Measurements from ENCODE around the gene UBE2F.
A peak's percentile ranks its signal among the peaks of the same experiment; 100 is the strongest.

The UBE2F gene

GRCh38 chr2:238079874-238080327 lies 113.1 kb downstream of the UBE2F start:
- H3K4me1 Mint-ChIP-seq, result no peaks in the 10 kb centered on the region
- ATAC-seq (no peak), DNase-seq (ENCODE audit: low spot score in 2 of 2) (no peak)
- H3K36me3 Mint-ChIP-seq, result peaks cover 95% of the 10 kb centered on the region
- no peak overlapping the region for H3K4me3 Mint-ChIP-seq
- H3K9me3 Mint-ChIP-seq, result no peaks in the 10 kb centered on the region
- no peak overlapping the region for H3K27ac Mint-ChIP-seq

DNA sequence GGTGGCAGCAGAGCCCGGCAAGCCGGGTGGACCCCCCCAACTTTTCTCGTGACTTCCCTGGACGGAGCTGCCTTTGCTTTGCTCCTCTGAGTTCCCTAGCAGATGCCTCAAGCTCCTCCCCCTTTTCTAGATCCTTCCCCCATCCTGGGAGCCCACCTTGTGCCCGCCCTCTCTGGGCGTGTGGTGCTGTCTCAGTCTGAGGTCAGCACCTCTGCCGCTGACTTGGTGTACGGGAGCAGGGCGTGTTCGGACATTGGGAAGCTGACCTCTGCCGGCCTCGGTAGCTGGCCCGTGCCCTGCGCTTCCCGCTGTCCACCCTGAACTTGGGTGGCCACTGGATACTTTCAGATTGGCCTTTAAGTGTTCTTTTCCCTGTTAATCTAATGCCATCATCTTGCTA lies 113.7 kb downstream of the UBE2F start:
- Mint-ChIP-seq H3K36me3 (peaks cover 95% of the 10 kb centered on the region), H3K4me3 (no peak overlapping the region), H3K4me1 (no peaks in the 10 kb centered on the region), H3K27ac (no peak overlapping the region), H3K9me3 (no peaks in the 10 kb centered on the region)
- DNase-seq (ENCODE audit: low spot score in 2 of 2) (no peak), ATAC-seq (no peak)

GRCh38 chr2:238081150-238081549 lies 114.3 kb downstream of the UBE2F start:
- DNase-seq (ENCODE audit: low spot score in 2 of 2) (peak in 1 of 2 donors; percentile 28), ATAC-seq (no peak)
- no peak overlapping the region for H3K27ac Mint-ChIP-seq
- no peak overlapping the region for H3K4me3 Mint-ChIP-seq
- H3K4me1 Mint-ChIP-seq, result no peaks in the 10 kb centered on the region
- H3K9me3 Mint-ChIP-seq, result no peaks in the 10 kb centered on the region
- H3K36me3 Mint-ChIP-seq, result peaks cover 95% of the 10 kb centered on the region

DNA sequence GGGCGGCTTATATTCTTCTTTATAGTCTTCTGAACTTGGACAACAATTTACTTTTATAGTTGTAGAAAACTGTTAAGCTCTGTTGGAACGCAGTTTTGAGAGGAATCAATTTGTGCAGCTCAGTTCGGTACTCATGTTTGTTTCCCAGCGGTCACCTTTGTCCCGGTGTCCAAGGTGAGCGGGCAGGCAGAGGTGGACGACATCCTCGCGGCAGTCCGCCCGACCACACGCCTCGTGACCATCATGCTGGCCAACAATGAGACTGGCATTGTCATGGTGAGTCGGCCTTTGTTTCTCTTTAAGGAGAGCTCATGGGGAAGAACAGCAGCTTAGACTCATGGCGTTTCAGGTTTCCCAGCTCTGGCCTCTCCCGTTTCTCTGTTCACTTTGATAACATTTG lies 114.7 kb downstream of the UBE2F start:
- Mint-ChIP-seq H3K4me1 (no peaks in the 10 kb centered on the region), H3K27ac (no peak overlapping the region), H3K4me3 (no peak overlapping the region), H3K36me3 (peaks cover 94% of the 10 kb centered on the region), H3K9me3 (no peaks in the 10 kb centered on the region)
- ATAC-seq (no peak), DNase-seq (ENCODE audit: low spot score in 2 of 2) (peak in 1 of 2 donors; percentile 28)

DNA sequence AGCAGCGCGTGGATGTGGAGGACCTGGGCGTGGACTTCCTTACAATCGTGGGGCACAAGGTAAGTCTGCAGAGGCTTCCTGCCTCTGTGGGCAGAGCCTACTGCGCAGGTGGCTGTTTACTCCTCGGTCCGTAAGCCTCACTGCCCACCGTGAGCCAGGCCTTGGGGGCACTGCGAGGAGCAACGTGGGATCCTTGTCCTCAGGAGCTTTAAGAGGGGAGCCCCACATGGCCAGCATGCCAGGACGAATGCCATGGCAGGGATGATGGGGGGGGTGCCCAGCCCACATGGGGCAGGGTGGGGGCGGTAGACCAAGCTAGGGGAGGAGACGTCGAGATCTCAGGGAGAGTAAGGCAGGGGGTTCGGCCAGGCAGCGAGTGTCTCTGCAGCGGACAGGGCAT lies 115.3 kb downstream of the UBE2F start:
- peak in 1 of 2 donors; percentile 28 for DNase-seq (ENCODE audit: low spot score in 2 of 2)
- Mint-ChIP-seq H3K4me3 (no peak overlapping the region), H3K9me3 (no peaks in the 10 kb centered on the region), H3K36me3 (peaks cover 88% of the 10 kb centered on the region), H3K4me1 (no peaks in the 10 kb centered on the region), H3K27ac (no peak overlapping the region)
- ATAC-seq, result no peak

- no peaks in the 10 kb centered on the region for H3K9me3 Mint-ChIP-seq
- H3K27ac Mint-ChIP-seq, result no peak overlapping the region
- peaks cover 85% of the 10 kb centered on the region for H3K36me3 Mint-ChIP-seq
- H3K4me1 Mint-ChIP-seq, result no peaks in the 10 kb centered on the region
- DNase-seq (ENCODE audit: low spot score in 2 of 2) (no peak), ATAC-seq (no peak)
- H3K4me3 Mint-ChIP-seq, result no peak overlapping the region
Measured at GRCh38 chr2:238082827-238083226, 116.0 kb downstream of the UBE2F start.

GRCh38 chr2:238083919-238084318 lies 117.1 kb downstream of the UBE2F start:
- no peak for ATAC-seq
- Mint-ChIP-seq H3K9me3 (no peaks in the 10 kb centered on the region), H3K4me1 (no peaks in the 10 kb centered on the region), H3K4me3 (no peak overlapping the region), H3K36me3 (peaks cover 76% of the 10 kb centered on the region), H3K27ac (no peak overlapping the region)
- peak in 1 of 2 donors; percentile 22 for DNase-seq (ENCODE audit: low spot score in 2 of 2)

DNA sequence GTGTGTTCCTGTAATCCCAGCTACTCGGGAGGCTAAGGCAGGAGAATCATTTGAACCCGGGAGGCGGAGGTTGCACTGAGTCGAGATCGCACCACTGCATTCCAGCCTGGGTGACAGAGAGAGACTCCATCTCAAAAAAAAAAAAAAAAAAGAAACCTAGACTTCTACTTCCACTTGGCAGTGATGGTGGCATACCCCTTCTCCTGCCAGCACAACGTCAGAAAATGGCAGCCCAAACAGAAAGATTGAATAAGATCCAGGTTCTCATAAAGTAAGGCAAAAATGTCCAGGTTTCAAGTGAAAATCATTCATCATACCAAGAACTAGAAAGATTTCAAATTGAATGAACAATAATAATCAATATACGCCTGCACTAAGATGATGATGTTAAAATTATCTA lies 117.9 kb downstream of the UBE2F start:
- Mint-ChIP-seq H3K27ac (no peak overlapping the region), H3K4me3 (no peak overlapping the region), H3K4me1 (no peaks in the 10 kb centered on the region), H3K36me3 (peaks cover 76% of the 10 kb centered on the region), H3K9me3 (no peaks in the 10 kb centered on the region)
- no peak for ATAC-seq
- DNase-seq (ENCODE audit: low spot score in 2 of 2), result no peak

DNA sequence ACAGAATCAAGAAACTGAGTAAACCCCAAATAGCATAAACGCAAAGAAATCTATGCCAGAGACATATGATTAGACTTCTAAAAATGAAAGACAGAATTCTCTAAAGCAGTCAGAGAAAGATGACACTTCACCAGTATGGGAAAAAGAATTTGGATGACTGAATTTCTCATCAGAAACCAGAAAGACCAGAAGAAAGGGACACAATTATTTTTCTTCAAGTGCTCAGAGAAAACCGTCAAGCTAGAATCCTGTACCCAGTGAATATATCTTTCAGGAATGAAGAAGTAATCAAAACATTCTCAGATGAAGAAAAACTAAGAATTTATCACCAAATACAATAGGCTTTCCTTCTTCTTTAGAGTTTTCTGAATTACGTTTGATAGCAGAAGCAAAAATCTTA lies 119.1 kb downstream of the UBE2F start:
- Mint-ChIP-seq H3K27ac (no peak overlapping the region), H3K36me3 (peaks cover 64% of the 10 kb centered on the region), H3K4me3 (no peak overlapping the region), H3K9me3 (no peaks in the 10 kb centered on the region), H3K4me1 (no peaks in the 10 kb centered on the region)
- no peak for DNase-seq (ENCODE audit: low spot score in 2 of 2)
- no peak for ATAC-seq

GRCh38 chr2:238087211-238087610 lies 120.4 kb downstream of the UBE2F start:
- Mint-ChIP-seq H3K4me3 (no peak overlapping the region), H3K9me3 (no peaks in the 10 kb centered on the region), H3K27ac (peak overlapping the region; percentile 67), H3K36me3 (peaks cover 53% of the 10 kb centered on the region), H3K4me1 (no peaks in the 10 kb centered on the region)
- DNase-seq (ENCODE audit: low spot score in 2 of 2), result peak in 1 of 2 donors; percentile 13
- ATAC-seq, result no peak

DNA sequence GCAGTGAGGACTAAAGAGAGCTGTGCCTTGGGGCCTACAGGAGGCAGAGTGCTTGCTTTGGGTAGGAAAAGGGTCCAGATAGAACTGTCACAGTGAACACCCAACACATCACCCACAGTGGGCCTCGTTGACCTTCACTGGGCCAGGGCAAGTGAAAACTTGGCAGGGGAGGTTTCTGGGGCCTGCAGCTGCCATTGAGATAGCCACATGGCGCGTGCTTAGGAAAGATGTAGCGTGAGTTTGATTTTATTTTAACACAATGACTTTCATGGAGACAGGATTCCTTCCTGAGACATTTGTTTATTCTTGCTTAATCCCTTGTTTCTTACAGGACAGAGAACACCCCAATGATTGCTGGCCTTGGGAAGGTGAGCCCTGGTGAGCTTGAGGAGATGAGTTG lies 124.1 kb downstream of the UBE2F start:
- ATAC-seq (no peak), DNase-seq (ENCODE audit: low spot score in 2 of 2) (peak in 1 of 2 donors; percentile 34)
- Mint-ChIP-seq H3K27ac (no peak overlapping the region), H3K4me1 (no peaks in the 10 kb centered on the region), H3K4me3 (no peak overlapping the region), H3K9me3 (no peaks in the 10 kb centered on the region), H3K36me3 (peaks cover 26% of the 10 kb centered on the region)

DNA sequence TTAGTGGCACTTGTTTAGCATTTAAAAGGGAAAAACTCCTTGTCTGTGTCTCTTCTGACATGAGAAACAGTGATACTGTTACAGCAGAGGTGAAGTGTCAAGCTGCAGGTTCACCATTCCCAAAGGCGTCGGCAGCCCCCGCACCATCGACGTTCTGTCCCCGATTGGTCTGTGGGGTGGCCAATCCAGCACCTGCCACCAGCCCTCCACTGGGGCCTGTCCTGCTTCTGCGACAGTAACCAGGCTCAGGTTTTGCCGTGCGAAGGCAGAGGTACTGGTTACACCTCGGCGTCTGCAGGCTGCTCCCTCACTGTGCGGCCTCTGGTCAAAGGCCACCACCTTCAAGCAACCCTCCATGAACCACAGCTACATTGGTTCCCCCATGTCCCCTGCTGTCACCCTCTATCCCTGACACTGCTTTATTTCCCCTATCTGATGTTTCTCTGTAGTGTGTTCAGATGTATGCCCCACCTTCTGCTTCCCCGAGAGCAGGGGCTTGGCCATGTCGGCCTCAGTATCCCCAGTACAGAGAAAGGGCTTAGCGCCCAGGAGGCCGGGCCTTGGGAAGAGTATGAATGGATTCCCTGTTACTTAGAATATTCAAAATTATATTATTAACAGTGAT lies 124.7 kb downstream of the UBE2F start:
- Mint-ChIP-seq H3K4me3 (no peak overlapping the region), H3K9me3 (no peaks in the 10 kb centered on the region), H3K27ac (no peak overlapping the region), H3K4me1 (no peaks in the 10 kb centered on the region), H3K36me3 (peaks cover 20% of the 10 kb centered on the region)
- DNase-seq (ENCODE audit: low spot score in 2 of 2), result peak in 1 of 2 donors; percentile 42
- no peak for ATAC-seq

Data from stimulated activated effector memory CD8-positive, alpha-beta T cell treated with anti-CD3 and anti-CD28 coated beads, Interleukin-12 subunit alpha, Interleukin-12 subunit beta, amount 100 ng/mL, for 72 hours (primary cell).